Stimulated activated CD4-positive, alpha-beta T cell treated with anti-CD3 and anti-CD28 coated beads, Interleukin-1b, Interleukin-23, amount 100 ng/mL, for 1 hour (primary cell): ENCODE results near the gene GINM1.
A peak's percentile ranks its signal among the peaks of the same experiment; 100 is the strongest.

ENCODE experiments used
- DNase-seq, 2 donors: peaks; one replicate each; pipeline ENCODE4 v3.0.0-alpha.2; 2020; ENCODE audit warnings: low read depth in 2 of 2

Gene GINM1

DNA sequence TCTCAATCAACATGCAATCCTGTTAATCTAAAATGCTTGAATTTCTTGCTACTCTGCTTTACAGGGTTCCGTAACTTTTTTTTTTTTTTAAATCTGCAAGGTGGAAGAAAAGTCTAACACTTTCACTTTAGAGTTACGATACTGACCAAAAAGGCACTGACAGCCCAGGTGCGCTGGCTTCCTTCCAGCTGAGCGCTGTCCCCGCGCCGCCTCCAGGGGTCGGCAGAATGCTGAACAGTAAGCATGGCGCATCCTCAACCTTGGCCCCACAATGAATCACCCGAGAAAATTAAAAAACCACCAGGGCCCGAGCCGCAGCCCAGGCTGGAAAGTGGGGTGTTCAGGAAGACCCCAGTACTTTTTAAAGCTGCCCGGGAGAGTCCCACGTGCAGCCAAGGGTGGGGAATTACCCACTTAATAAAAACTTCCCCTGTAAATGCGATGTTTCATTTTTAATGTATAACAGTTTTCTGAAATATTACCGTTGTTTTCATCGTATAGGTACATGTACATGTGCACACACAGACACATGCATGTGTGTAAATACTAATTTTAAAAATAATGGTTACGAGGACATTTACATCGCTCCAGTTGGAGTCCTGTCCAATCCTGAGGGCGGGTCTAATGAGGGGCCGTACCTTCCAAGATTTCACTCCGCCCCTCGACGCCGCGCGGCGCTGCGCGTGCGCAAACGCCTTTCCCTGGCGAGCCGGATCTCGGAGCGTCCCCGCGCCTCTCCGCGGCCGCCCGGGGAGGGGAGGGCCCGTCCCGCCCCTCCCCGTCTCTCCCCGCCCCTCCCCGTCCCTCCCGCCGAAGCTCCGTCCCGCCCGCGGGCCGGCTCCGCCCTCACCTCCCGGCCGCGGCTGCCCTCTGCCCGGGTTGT lies at the start of gene GINM1:
GINM1 (plus strand) TSS at position 849 of the 883 bp plus-strand sequence. CDS start 40 bp downstream, outside the sequence.
- DNase-seq = peak; percentile 89 to 91

- DNase-seq = no peak
Measured at GRCh38 chr6:149529650-149530049, 36.5 kb upstream of the GINM1 start.

DNA sequence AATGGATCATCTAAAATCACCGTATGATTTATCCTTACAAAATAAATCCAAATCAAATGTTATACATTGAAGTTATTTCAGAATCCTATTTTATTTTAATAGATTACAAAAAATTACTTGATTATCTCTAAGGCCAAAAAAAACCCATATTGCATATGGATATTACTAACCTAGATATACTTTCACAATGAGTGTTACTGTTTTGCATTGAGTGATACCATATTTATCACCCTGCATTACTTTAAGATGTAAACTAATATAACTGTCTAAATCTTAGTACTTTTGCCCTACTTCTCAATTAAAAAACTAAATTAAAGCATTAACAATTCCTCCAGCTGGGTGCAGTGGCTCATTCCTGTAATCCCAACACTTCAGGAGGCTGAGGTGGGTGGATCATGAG lies 31.4 kb upstream of the GINM1 start:
- DNase-seq = no peak

DNA sequence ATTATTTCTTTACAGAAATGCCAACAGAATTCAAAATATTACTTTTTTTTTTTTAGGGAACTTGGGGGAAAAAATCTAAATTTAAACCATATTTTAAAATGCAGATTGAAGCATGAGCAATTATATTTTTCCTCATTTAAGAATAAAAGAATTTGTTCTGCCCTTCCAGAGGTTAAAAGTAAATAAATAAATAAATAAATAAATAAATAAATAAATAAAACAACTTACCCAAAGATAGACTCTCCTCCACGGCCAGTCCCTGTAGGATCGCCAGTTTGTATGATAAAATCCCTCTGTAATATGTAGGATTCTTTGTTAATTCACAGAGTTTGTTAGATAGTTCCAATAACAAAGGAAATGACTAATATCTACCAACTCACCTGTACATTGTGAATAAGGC lies 25.0 kb upstream of the GINM1 start:
- DNase-seq = no peak

DNA sequence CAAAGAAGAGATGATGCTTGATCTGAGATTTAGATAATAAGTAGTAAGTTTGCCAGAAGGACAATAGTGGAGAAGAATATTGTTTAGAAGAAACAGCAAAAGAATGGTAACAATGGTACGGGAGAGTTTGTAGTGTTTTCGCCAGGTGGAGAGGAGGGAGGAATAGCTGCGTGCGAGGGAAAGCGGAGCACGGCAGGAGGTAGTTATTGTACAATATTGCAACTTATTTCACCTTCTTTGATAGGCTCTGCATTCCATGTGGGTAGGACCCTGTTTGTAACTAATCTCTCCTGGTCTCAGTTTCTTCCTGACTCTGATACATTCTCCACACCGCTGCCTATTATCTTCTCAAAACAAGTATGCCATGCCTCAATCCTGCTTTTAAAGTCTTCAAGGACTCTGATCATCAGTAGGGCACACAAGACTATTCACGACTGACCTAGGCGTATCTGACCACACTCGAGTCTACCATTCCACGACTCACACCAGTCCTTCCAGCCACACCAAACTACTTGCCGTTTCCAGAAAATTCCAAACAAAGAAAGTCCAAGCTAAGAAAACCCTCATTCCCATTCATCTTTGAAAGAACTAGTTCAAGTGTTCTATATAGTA lies 21.4 kb upstream of the GINM1 start:
- DNase-seq = no peak

DNA sequence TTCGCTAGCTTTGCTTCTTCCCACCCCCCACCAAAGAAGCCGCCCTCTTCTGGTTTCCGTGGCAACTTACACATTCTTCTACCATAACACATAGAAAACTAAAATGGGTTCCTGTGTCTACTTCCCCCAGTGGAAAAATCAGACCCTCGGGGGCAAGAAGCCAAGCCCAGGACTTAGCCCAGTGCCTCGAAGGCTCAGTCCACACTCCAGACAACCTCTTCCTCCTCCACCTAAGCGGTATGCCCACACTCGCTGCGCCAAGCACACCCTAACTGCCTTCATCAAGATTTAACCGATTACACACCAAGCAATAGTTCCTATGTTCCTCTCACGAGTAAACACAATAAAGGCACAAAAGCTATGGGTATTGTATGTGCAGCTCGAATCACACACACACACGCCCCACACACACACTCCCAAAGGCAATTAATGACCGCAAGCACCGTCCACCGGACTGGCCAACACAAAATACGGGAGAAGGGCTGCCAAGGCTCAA lies 20.9 kb upstream of the GINM1 start:
- DNase-seq = peak in 1 of 2 donors; percentile 17

DNA sequence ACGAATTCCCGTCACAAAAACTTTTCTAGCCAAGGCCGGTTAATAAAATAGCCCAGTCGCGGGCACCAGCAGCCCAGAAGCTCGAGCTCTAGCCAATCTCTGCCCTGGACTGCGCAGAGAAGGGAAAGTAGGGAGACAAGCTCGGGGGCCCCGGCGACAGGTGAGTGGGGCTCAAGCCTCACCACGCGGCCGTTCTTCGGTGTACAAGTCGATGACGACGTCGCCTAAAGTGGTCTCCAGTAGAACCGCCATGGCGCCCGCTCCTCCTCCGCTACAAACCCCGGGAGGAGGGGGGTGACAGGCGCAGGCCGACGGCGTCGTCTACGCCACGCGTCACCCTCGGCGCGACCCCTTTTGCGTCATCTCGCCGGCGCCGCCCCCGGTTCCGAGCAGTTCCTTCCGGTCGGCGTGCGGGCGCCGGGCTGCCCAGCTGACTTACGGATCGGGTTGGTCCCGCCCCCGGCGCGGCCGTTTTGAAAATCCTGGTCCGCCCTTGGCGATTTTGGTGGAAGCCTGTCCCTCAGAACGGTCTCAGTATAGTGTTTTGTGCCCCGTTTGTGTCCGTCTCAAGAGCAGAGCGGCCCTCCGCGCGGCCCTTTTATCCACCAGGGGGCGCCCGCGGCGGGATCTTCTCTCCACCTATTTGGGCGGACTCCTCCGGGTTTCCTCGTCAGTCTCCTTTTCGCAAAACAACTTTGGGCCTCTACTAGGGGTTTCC lies 20.3 kb upstream of the GINM1 start, which contains the start of gene PPIL4:
PPIL4 (minus strand) TSS at position 290 of the 718 bp plus-strand sequence; CDS start at position 252, 38 bp downstream.
- DNase-seq = peak; percentile 86 to 92

GRCh38 chr6:149551920-149552319 lies 14.3 kb upstream of the GINM1 start:
- DNase-seq = no peak

GRCh38 chr6:149558029-149558428 lies 8.1 kb upstream of the GINM1 start:
- no peak for DNase-seq

- DNase-seq = no peak
Measured at GRCh38 chr6:149559389-149559788, 6.8 kb upstream of the GINM1 start.

- DNase-seq = no peak
Measured at GRCh38 chr6:149560736-149561135, 5.4 kb upstream of the GINM1 start.

DNA sequence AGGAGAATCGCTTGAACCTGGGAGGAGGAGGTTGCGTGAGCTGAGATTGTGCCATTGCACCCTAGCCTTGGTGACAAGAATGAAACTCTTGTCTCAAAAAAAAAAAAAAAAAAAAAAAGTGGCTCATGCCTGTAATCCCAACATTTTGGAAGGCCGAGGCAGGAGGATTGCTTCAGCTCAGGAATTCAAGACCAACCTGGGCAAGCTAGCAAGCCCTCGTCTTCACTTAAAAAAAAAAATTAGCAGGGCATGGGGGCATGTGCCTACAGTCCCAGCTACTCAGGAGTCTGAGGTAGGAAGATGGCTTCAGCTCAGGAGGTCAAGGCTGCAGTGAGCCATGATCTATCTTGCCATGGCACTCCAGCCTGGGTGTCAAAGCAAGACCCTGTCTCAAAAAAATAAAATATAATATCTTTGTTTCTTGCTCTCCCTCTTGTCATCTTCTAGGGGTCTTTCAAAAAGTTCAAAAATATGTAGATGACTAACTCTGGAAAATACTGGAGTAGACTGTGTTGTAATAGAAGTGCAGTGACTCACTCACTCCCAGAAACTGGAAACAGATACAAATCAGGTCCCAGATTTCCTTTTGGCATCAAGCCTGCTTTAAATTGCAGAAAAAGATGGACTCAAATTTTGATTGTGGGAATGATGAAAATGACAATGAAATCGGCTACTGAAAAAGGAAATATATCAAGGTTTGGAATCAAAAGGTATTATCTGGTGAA lies 2.8 kb upstream of the GINM1 start:
- no peak for DNase-seq

- DNase-seq = no peak
Measured at GRCh38 chr6:149563928-149564325, 2.2 kb upstream of the GINM1 start.

- peak in 1 of 2 donors; percentile 32 for DNase-seq
Measured at GRCh38 chr6:149566410-149567193, 427 bp downstream of the GINM1 start.

DNA sequence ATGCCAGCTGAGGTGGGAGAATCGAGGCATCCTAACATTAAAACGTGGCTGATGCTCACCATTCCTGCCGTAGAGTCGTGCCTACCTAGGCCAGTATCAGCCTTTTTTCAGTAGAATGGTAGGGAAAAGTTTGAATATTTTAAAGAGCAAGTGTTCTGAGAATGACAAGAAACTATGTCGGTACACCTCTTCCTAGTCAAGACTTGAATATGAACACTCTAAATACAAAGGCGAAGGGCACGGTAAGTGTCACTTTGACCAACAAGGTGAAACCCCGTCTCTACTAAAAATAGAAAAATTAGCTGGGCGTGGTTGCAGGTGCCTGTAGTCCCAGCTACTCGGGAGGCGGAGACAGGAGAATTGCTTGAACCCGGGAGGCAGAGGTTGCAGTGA lies 1.0 kb downstream of the GINM1 start:
- no peak for DNase-seq

DNA sequence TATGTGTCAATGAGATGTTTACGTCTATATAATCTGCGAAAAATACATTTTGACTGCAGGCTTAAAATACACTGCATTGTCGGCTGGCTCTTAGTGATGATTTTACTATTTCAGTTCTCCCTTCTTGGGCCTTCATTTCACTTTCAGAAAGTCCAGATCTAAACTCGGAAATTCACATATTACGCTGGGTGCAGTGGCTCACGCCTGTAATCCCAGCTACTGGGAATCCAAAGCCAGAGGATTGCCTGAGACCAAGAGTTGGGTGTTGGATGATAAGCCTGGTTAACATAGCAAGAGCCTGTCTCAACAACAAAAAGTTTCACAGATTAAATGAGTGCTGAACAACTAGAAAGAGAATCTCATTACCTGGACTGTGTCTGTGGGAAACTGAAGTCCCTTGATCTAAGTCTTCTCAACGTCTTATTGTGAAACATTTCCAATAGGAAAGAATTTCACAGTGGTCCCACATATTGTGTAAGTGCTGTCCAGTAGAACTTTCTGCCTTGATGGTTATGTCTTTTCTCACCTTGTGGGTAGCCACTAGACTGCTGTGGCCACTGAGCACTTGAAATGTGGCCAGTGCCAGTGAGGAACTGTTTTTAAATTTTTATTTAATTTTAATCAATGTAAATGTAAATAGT lies 1.9 kb downstream of the GINM1 start:
- no peak for DNase-seq

DNA sequence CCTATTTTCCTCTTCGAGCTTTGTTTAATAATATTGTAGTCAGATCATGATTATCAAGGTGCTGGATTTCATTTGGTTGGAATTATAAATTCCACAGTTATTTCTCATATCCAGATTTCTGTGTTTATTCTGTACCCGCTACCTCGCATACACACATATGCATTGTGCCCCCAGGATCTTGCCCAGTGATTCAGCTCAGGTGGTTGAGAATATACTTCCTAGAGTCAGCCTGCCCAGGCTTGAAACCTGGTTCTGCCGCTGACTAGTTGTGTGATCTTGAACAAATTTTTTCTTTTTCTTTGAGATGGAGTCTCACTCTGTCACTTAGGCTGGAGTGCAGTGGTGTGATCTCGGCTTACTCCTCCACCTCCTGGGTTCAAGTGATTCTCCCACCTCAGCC lies 14.7 kb downstream of the GINM1 start:
- DNase-seq = no peak

DNA sequence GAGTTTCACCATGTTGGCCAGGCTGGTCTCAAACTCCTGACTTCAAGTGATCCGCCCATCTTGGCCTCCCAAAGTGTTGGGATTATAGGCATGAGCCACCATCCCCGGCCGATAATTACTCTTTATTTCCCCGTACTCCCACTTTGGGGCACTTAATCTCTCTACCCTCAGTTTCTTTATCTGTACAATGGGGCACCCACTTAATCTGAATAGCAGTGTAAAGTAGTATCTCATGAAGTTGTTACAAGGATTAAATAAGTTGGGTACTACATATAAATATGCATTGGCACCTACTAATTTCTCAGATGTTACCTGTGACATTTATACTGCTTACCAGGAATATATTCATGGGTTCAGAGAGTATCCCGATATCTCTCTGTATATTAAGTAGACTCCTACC lies 15.2 kb downstream of the GINM1 start:
- no peak for DNase-seq

DNA sequence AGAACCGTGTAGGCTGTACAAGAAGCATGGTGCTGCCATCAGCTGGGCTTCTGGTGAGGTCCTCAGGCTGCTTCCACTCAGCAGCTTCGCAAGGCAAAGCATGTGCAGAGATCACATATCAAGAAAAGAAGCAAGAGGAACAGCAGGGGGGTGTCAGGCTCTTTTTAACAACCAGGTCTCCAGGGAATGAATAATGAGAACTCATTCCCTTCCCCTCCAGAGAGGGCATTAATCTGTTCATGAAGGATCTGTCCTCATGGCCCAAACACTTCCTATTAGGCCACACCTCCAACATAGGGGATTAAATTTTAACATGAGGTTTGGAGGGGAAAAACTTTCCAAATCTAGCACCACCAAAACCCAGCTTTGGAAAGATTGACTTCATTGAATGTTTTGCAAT lies 20.0 kb downstream of the GINM1 start:
- DNase-seq = no peak

GRCh38 chr6:149592983-149593382 lies 26.8 kb downstream of the GINM1 start:
- no peak for DNase-seq
